Measurements from ENCODE around the gene ARNT2. TPM values are rescaled to one million over a fixed set of nuclear protein-coding genes. Genes with fewer than 3 reads are reported as not detected.
A peak's percentile ranks its signal among the peaks of the same experiment; 100 is the strongest.

Gene ARNT2
- total RNA-seq, 8 experiments from 2014 or later, result 2.4 to 64.2 (median 23.9) TPM

- no peak overlapping the region for H3K4me3 ChIP-seq
- in situ Hi-C loops (cut with MboI; ENCODE audit: low pct_unique_long_range_greater_than_20kb in 2 of 9, low sequenced_read_pairs in 9 of 9, unreplicated experiment in 9 of 9), result no loop called here
- no peak overlapping the region for H3K27ac ChIP-seq
- WGBS, 10 experiments, result 11 to 100% (median 63%) methylated on average over 1 to 2 of the region's 2 CpGs; no CpG with 5 or more reads in 3 of the 10 experiments
- peak in 1 of 8 experiments; percentile 2 for ATAC-seq (replicated peaks in 6 of 8)
- H3K4me1 ChIP-seq (replicated peaks in 1 of 2), result peaks cover 3 to 12% of the 10 kb centered on the region in 2 donors
Measured at GRCh38 chr15:80492409-80492808, 88.2 kb downstream of the ARNT2 start.

- WGBS, 10 experiments, result 59 to 100% (median 93%) methylated on average over 1 to 3 of the region's 3 CpGs; no CpG with 5 or more reads in 2 of the 10 experiments
Measured at GRCh38 chr15:80492874-80493273, 88.7 kb downstream of the ARNT2 start.

GRCh38 chr15:80494351-80494751 is 90.2 kb downstream of the ARNT2 start:
- in situ Hi-C loops (cut with MboI; ENCODE audit: low pct_unique_long_range_greater_than_20kb in 2 of 9, low sequenced_read_pairs in 9 of 9, unreplicated experiment in 9 of 9), result no loop called here
- Histone ChIP-seq H3K27ac (no peak overlapping the region), H3K4me1 (replicated peaks in 1 of 2) (peaks cover 0 to 11% of the 10 kb centered on the region in 2 donors), H3K4me3 (no peak overlapping the region)
- 0 to 90% (median 53%) methylated on average over 1 to 5 of the region's 5 CpGs; no CpG with 5 or more reads in 2 of the 10 experiments for WGBS, 10 experiments
- peak in 5 of 8 experiments; percentile 22 to 72 (median 29) for ATAC-seq (replicated peaks in 6 of 8)

More at GRCh38 chr15:80492874-80493273, 88.7 kb downstream of the ARNT2 start:
- in situ Hi-C loops (cut with MboI; ENCODE audit: low pct_unique_long_range_greater_than_20kb in 2 of 9, low sequenced_read_pairs in 9 of 9, unreplicated experiment in 9 of 9), result no loop called here
- H3K27ac ChIP-seq, result no peak overlapping the region
- peaks cover 3 to 12% of the 10 kb centered on the region in 2 donors for H3K4me1 ChIP-seq (replicated peaks in 1 of 2)
- no peak for ATAC-seq (replicated peaks in 6 of 8)
- H3K4me3 ChIP-seq, result no peak overlapping the region

- 40 to 100% (median 55%) methylated on average over 1 to 2 of the region's 3 CpGs; no CpG with 5 or more reads in 4 of the 10 experiments for WGBS, 10 experiments
- H3K27ac ChIP-seq, result no peak overlapping the region
- ATAC-seq (replicated peaks in 6 of 8), result no peak
- in situ Hi-C loops (cut with MboI; ENCODE audit: low pct_unique_long_range_greater_than_20kb in 2 of 9, low sequenced_read_pairs in 9 of 9, unreplicated experiment in 9 of 9), result no loop called here
- H3K4me1 ChIP-seq (replicated peaks in 1 of 2), result peaks cover 0 to 8% of the 10 kb centered on the region in 2 donors
- H3K4me3 ChIP-seq, result no peak overlapping the region
Measured at GRCh38 chr15:80494756-80495155, 90.6 kb downstream of the ARNT2 start.

GRCh38 chr15:80495401-80495942 is 91.3 kb downstream of the ARNT2 start:
- Histone ChIP-seq H3K4me3 (no peak overlapping the region), H3K4me1 (replicated peaks in 1 of 2) (peaks cover 0 to 8% of the 10 kb centered on the region in 2 donors), H3K27ac (no peak overlapping the region)
- WGBS, 10 experiments, result 24 to 96% (median 58%) methylated on average over 1 to 2 of the region's 2 CpGs; no CpG with 5 or more reads in 5 of the 10 experiments
- in situ Hi-C loops (cut with MboI; ENCODE audit: low pct_unique_long_range_greater_than_20kb in 2 of 9, low sequenced_read_pairs in 9 of 9, unreplicated experiment in 9 of 9), result no loop called here
- ATAC-seq (replicated peaks in 6 of 8), result no peak

- 80 to 100% (median 100%) methylated on average over 1 to 2 of the region's 2 CpGs; no CpG with 5 or more reads in 1 of the 10 experiments for WGBS, 10 experiments
- ATAC-seq (replicated peaks in 6 of 8), result no peak
- peaks cover 0 to 8% of the 10 kb centered on the region in 2 donors for H3K4me1 ChIP-seq (replicated peaks in 1 of 2)
Measured at GRCh38 chr15:80496096-80496495, 91.9 kb downstream of the ARNT2 start.

GRCh38 chr15:80497221-80497620 is 93.0 kb downstream of the ARNT2 start:
- in situ Hi-C loops (cut with MboI; ENCODE audit: low pct_unique_long_range_greater_than_20kb in 2 of 9, low sequenced_read_pairs in 9 of 9, unreplicated experiment in 9 of 9), result no loop called here
- no peak overlapping the region for H3K4me3 ChIP-seq
- peaks cover 0 to 8% of the 10 kb centered on the region in 2 donors for H3K4me1 ChIP-seq (replicated peaks in 1 of 2)
- WGBS, 10 experiments, result 83 to 100% (median 100%) methylated on average over 1 of the region's 1 CpG; no CpG with 5 or more reads in 6 of the 10 experiments
- no peak for ATAC-seq (replicated peaks in 6 of 8)
- H3K27ac ChIP-seq, result no peak overlapping the region

More at GRCh38 chr15:80496096-80496495, 91.9 kb downstream of the ARNT2 start:
- H3K4me3 ChIP-seq, result no peak overlapping the region
- no peak overlapping the region for H3K27ac ChIP-seq
- in situ Hi-C loops (cut with MboI; ENCODE audit: low pct_unique_long_range_greater_than_20kb in 2 of 9, low sequenced_read_pairs in 9 of 9, unreplicated experiment in 9 of 9), result no loop called here

- Histone ChIP-seq H3K4me3 (no peak overlapping the region), H3K27ac (no peak overlapping the region), H3K4me1 (replicated peaks in 1 of 2) (peaks cover 0 to 8% of the 10 kb centered on the region in 2 donors)
- 30 to 100% (median 48%) methylated on average over 1 to 4 of the region's 4 CpGs; no CpG with 5 or more reads in 5 of the 10 experiments for WGBS, 10 experiments
- no peak for ATAC-seq (replicated peaks in 6 of 8)
- in situ Hi-C loops (cut with MboI; ENCODE audit: low pct_unique_long_range_greater_than_20kb in 2 of 9, low sequenced_read_pairs in 9 of 9, unreplicated experiment in 9 of 9), result no loop called here
Measured at GRCh38 chr15:80498652-80499051, 94.5 kb downstream of the ARNT2 start.

- WGBS, 10 experiments, result 8 to 100% (median 82%) methylated on average over 1 of the region's 1 CpG; no CpG with 5 or more reads in 1 of the 10 experiments
- peaks cover 0 to 5% of the 10 kb centered on the region in 2 donors for H3K4me1 ChIP-seq (replicated peaks in 1 of 2)
- H3K27ac ChIP-seq, result no peak overlapping the region
- no peak overlapping the region for H3K4me3 ChIP-seq
- ATAC-seq (replicated peaks in 6 of 8), result no peak
- in situ Hi-C loops (cut with MboI; ENCODE audit: low pct_unique_long_range_greater_than_20kb in 2 of 9, low sequenced_read_pairs in 9 of 9, unreplicated experiment in 9 of 9), result no loop called here
Measured at GRCh38 chr15:80500021-80500420, 95.8 kb downstream of the ARNT2 start.

GRCh38 chr15:80501476-80501875 is 97.3 kb downstream of the ARNT2 start:
- H3K4me3 ChIP-seq, result no peak overlapping the region
- WGBS, 10 experiments, result 83 to 100% (median 91%) methylated on average over 1 to 7 of the region's 8 CpGs; no CpG with 5 or more reads in 1 of the 10 experiments
- no peak overlapping the region for H3K27ac ChIP-seq
- ATAC-seq (replicated peaks in 6 of 8), result no peak
- in situ Hi-C loops (cut with MboI; ENCODE audit: low pct_unique_long_range_greater_than_20kb in 2 of 9, low sequenced_read_pairs in 9 of 9, unreplicated experiment in 9 of 9), result no loop called here
- H3K4me1 ChIP-seq (replicated peaks in 1 of 2), result no peaks in the 10 kb centered on the region

- no peak overlapping the region for H3K27ac ChIP-seq
- 80 to 100% (median 92%) methylated on average over 1 to 3 of the region's 3 CpGs; no CpG with 5 or more reads in 5 of the 10 experiments for WGBS, 10 experiments
- no peak overlapping the region for H3K4me3 ChIP-seq
- no peak for ATAC-seq (replicated peaks in 6 of 8)
- H3K4me1 ChIP-seq (replicated peaks in 1 of 2), result no peaks in the 10 kb centered on the region
- in situ Hi-C loops (cut with MboI; ENCODE audit: low pct_unique_long_range_greater_than_20kb in 2 of 9, low sequenced_read_pairs in 9 of 9, unreplicated experiment in 9 of 9), result no loop called here
Measured at GRCh38 chr15:80502782-80503181, 98.6 kb downstream of the ARNT2 start.

- no peaks in the 10 kb centered on the region for H3K4me1 ChIP-seq (replicated peaks in 1 of 2)
- H3K27ac ChIP-seq, result no peak overlapping the region
- peak in 1 of 8 experiments; percentile 31 for ATAC-seq (replicated peaks in 6 of 8)
- no peak overlapping the region for H3K4me3 ChIP-seq
- 87 to 100% (median 99%) methylated on average over 1 to 11 of the region's 11 CpGs; no CpG with 5 or more reads in 4 of the 10 experiments for WGBS, 10 experiments
- in situ Hi-C loops (cut with MboI; ENCODE audit: low pct_unique_long_range_greater_than_20kb in 2 of 9, low sequenced_read_pairs in 9 of 9, unreplicated experiment in 9 of 9), result no loop called here
Measured at GRCh38 chr15:80503319-80503952, 99.3 kb downstream of the ARNT2 start.

- in situ Hi-C loops (cut with MboI; ENCODE audit: low pct_unique_long_range_greater_than_20kb in 2 of 9, low sequenced_read_pairs in 9 of 9, unreplicated experiment in 9 of 9), result no loop called here
- Histone ChIP-seq H3K27ac (no peak overlapping the region), H3K4me1 (replicated peaks in 1 of 2) (no peaks in the 10 kb centered on the region), H3K4me3 (no peak overlapping the region)
- 87 to 100% (median 95%) methylated on average over 2 to 9 of the region's 9 CpGs; no CpG with 5 or more reads in 1 of the 10 experiments for whole genome bisulfite sequencing, 10 experiments
- no peak for ATAC-seq (replicated peaks in 6 of 8)
Measured at GRCh38 chr15:80504931-80505330, 100.7 kb downstream of the ARNT2 start.

Data from motor neuron (in vitro differentiated cells).